Heart left ventricle (tissue), 16 donors: Measurements from ENCODE around the gene AP4M1. TPM values are rescaled to one million over a fixed set of nuclear protein-coding genes. Genes with fewer than 3 reads are reported as not detected.
A peak's percentile ranks its signal among the peaks of the same experiment; 100 is the strongest.

Experiments
- ATAC-seq, 4 donors: fragments of 200-7000 bp; cut with Tn5 transposase; one replicate each; pipeline ENCODE4 v1.9.1; 2020 to 2022; ENCODE audit warnings: moderate library complexity in 4 of 4, mild to moderate bottlenecking in 3 of 4, moderate number of reproducible peaks in 1 of 4
- DNase-seq, 5 donors: peaks; one replicate each; pipeline ENCODE4 v3.0.0-alpha.2; 2020
- H3K27ac ChIP-seq, 12 donors: fragments of 200-600 bp; sonication (generic) in 4 of 12; one replicate each; pipeline versions ENCODE4 v1.5.0 to v1.8.0; 2016 to 2022; ENCODE audit warnings: mild to moderate bottlenecking in 2 of 12
- H3K27me3 ChIP-seq, 9 donors: fragments of 200-600 bp; sonication (generic) in 2 of 9; one replicate each; pipeline versions ENCODE4 v1.5.1 to v1.8.0; 2016 to 2022; ENCODE audit warnings: mild to moderate bottlenecking in 3 of 9
- H3K36me3 ChIP-seq, 9 donors: fragments of 200-600 bp; sonication (generic) in 2 of 9; one replicate each; pipeline versions ENCODE4 v1.5.0 to v1.8.0; 2018 to 2022; ENCODE audit warnings: mild to moderate bottlenecking in 2 of 9
- H3K4me1 ChIP-seq, 12 donors: fragments of 200-600 bp; sonication (generic) in 4 of 12; one replicate each; pipeline versions ENCODE4 v1.5.0 to v1.8.0; 2016 to 2022; ENCODE audit warnings: mild to moderate bottlenecking in 3 of 12
- H3K4me3 ChIP-seq, 12 donors: fragments of 200-600 bp; sonication (generic) in 4 of 12; one replicate each; pipeline versions ENCODE4 v1.5.0 to v1.8.0; 2017 to 2022; ENCODE audit warnings: mild to moderate bottlenecking in 9 of 12, moderate library complexity in 4 of 12
- H3K9me3 ChIP-seq, 12 donors: fragments of 200-600 bp; sonication (generic) in 4 of 12; one replicate each; pipeline versions ENCODE4 v1.5.0 to v1.8.0; 2016 to 2022; ENCODE audit warnings: mild to moderate bottlenecking in 1 of 12
- POLR2A ChIP-seq, 2 donors: fragments of 450-650 bp; IDR thresholded peaks; one replicate each; pipeline ENCODE4 v1.6.1; 2017; ENCODE audit warnings: antibody characterized with exemption in 2 of 2, mild to moderate bottlenecking in 2 of 2, moderate library complexity in 2 of 2
- whole genome bisulfite sequencing, 4 donors: extraction: QIAGEN DNeasy Blood & Tissue Kit in 2 of 4; methylation state at CpG; one replicate each; pipeline versions ENCODE4 v1.1.5 to v1.1.7; 2013 to 2018; 5-methylcytosine and 5-hydroxymethylcytosine counted together
- intact Hi-C, 10 donors: fragments of 100-400 bp; cut with DNase I; formaldehyde crosslinking; loops; one replicate each; pipeline versions ENCODE4 v1.11.1 to v1.14.2; 2022
- polyA plus RNA-seq, 2 donors: library from polyadenylated mRNA; stranded (reverse); fragments of 200-250 nt; gene quantifications; one replicate each; pipeline ENCODE4 v1.2.3, GENCODE V29; 2013
- total RNA-seq, 9 donors: library from RNA; depleted of rRNA in 2 of 9; stranded (reverse); fragments of >200 nt in 2 of 9; fragmentation: NEBNext Ultra II Directional in 3 of 9; extraction: Animal tissue kit (Norgen Biotek cat#: 25700) in 3 of 9; gene quantifications; one replicate each; pipeline versions ENCODE4 v1.1.0 to v1.2.4, GENCODE V29; 2016 to 2023
- TF ChIP-seq, protein P1 (sequence below), 12 donors: fragments of 200-600 bp; sonication (generic) in 4 of 12; IDR thresholded peaks; one replicate each; pipeline versions ENCODE4 v1.5.0 to v1.8.0; 2018 to 2022; ENCODE audit warnings: antibody characterized with exemption in 12 of 12, mild to moderate bottlenecking in 5 of 12
- donor health status: ischemic (EF 13 %, LVEDD 7.1; RV severe dilation, severe dysfunction).
- donor health status: healthy with polysubstance abuse.
- donor health status: DM: no; HTN: yes; CAD: no.
- donor health status: DM: no; HTN: no; CAD: no.
- donor health status: ischemic (EF 25% LVEDD 6.9; RV normal size, moderate dysfunction).
- donor health status: ischemic (EF 25% LVEDD 5.7; RV mildly dilated, moderate dysfunction).
- donor health status: healthy.
- donor health status: DM: yes; HTN: yes; CAD: no.
- donor health status: ischemic (EF 35%, LVEDD 5.7; RV mildly dilated, moderate dysfunction).
- donor health status: nonischemic (EF 11% LVEDD 7.7; RV severe dilation, severe dysfunction).
- donor health status: DM: yes; HTN: yes; CAD: no.
- donor health status: PGD.
- donor health status: ischemic (EF 29% LVEDD 5.4; RV normal size, mild dysfunction).
- donor health status: nonischemic (EF 23%, LVEDD 6.1; RV moderate dilation, normal function).

AP4M1 gene
- total and polyA plus RNA-seq, 11 donors: 8.9 to 19.3 (median 12.3) TPM

- H3K36me3 ChIP-seq: peaks cover 0 to 87% (median 69%) of the 10 kb centered on the region in 9 donors
Measured at GRCh38 chr7:100059251-100059739, 42.1 kb upstream of the AP4M1 start.

DNA sequence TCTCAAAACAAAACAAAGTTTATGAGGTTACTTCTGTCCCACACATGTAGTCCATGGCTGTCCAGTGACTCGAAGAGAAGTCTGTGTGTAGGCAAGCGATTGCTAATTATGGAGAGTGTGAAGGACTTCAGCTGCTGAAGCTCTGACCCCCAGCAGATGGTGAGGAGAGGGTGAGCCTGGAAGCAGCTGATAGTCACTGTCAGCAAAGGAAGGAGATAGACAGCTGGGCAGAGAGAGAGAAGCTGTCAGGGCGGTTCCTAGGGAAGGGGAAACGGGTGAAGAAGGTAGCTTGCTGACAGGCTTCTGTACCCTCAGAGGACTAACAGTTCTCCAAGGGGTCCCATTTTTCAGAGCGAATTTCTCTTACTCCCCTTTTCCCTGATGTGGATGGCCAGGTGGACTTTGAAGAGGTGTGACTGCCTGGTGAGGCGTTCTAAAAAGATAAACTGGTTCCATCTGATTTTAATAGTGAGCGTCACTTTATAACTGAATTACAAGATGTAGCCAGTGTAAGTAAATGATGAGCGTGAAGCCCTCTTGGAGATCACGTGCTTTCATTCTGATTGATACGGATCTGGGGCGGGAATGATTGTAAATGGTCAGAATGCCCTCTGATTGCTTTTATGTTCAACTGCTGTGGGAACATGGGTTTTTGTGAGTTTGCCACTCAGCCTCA, 39.8 kb upstream of the AP4M1 start:
- Histone ChIP-seq H3K36me3 (peaks cover 0 to 88% (median 79%) of the 10 kb centered on the region in 9 donors), H3K9me3 (no peaks in the 10 kb centered on the region), H3K4me3 (no peak overlapping the region), H3K4me1 (peaks cover 0 to 17% (median 9%) of the 10 kb centered on the region in 12 donors), H3K27me3 (no peaks in the 10 kb centered on the region), H3K27ac (no peak overlapping the region)
- no peak for DNase-seq
- no peak for TF ChIP-seq POLR2A (IDR thresholded peaks at IDR 0.05)
- TF ChIP-seq, protein P1, sequence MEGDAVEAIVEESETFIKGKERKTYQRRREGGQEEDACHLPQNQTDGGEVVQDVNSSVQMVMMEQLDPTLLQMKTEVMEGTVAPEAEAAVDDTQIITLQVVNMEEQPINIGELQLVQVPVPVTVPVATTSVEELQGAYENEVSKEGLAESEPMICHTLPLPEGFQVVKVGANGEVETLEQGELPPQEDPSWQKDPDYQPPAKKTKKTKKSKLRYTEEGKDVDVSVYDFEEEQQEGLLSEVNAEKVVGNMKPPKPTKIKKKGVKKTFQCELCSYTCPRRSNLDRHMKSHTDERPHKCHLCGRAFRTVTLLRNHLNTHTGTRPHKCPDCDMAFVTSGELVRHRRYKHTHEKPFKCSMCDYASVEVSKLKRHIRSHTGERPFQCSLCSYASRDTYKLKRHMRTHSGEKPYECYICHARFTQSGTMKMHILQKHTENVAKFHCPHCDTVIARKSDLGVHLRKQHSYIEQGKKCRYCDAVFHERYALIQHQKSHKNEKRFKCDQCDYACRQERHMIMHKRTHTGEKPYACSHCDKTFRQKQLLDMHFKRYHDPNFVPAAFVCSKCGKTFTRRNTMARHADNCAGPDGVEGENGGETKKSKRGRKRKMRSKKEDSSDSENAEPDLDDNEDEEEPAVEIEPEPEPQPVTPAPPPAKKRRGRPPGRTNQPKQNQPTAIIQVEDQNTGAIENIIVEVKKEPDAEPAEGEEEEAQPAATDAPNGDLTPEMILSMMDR (IDR thresholded peaks at IDR 0.05): no peak
- no peak for ATAC-seq
- intact Hi-C loops: no loop called here
- WGBS, 4 donors: 91 to 93% (median 92%) methylated on average over 11 of the region's 11 CpGs

More at GRCh38 chr7:100059251-100059739, 42.1 kb upstream of the AP4M1 start:
- WGBS, 4 donors: 79 to 83% (median 81%) methylated on average over 5 of the region's 5 CpGs
- Histone ChIP-seq H3K4me3 (no peak overlapping the region), H3K4me1 (no peaks in the 10 kb centered on the region), H3K27me3 (no peaks in the 10 kb centered on the region), H3K9me3 (no peaks in the 10 kb centered on the region), H3K27ac (no peak overlapping the region)
- TF ChIP-seq POLR2A (IDR thresholded peaks at IDR 0.05): no peak
- DNase-seq (no peak), ATAC-seq (no peak)
- intact Hi-C loops: loop anchor here in 4 of 10 donors (10.0 kb wide), 2 partner anchors 64 to 144 kb away; partner anchors contain the start of gene TRIM4 (in 2 of the 4)

DNA sequence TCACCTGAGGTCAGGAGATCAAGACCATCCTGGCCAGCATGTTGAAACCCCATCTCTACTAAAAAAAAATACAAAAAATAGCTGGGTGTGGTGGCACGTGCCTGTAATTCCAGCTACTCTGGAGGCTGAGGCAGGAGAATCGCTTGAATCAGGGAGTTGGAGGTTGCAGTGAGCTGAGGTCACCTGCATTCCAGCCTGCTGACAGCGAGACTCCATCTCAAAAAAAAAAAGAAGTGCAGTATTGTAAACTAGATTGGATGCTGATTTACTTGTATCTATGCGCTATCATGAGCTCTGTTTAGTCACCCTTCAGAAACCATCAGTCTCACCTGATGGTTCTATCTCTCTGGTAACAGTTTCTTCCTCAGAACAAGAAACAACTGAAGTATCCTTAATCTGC, 38.1 kb upstream of the AP4M1 start:
- Histone ChIP-seq H3K27ac (no peak overlapping the region), H3K27me3 (no peaks in the 10 kb centered on the region), H3K9me3 (no peaks in the 10 kb centered on the region), H3K4me1 (peaks cover 0 to 17% (median 9%) of the 10 kb centered on the region in 12 donors), H3K4me3 (no peak overlapping the region), H3K36me3 (peaks cover 0 to 75% (median 62%) of the 10 kb centered on the region in 9 donors)
- DNase-seq (no peak), ATAC-seq (no peak)
- intact Hi-C loops: no loop called here
- no peak for TF ChIP-seq POLR2A (IDR thresholded peaks at IDR 0.05)
- TF ChIP-seq, protein P1 (IDR thresholded peaks at IDR 0.05): no peak
- WGBS, 4 donors: 88 to 96% (median 92%) methylated on average over 4 of the region's 4 CpGs

DNA sequence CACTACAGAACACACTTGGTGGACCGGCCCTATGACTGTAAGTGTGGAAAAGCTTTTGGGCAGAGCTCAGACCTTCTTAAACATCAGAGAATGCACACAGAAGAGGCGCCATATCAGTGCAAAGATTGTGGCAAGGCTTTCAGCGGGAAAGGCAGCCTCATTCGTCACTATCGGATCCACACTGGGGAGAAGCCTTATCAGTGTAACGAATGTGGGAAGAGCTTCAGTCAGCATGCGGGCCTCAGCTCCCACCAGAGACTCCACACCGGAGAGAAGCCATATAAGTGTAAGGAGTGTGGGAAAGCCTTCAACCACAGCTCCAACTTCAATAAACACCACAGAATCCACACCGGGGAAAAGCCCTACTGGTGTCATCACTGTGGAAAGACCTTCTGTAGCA, 37.3 kb upstream of the AP4M1 start:
- Histone ChIP-seq H3K4me3 (no peak overlapping the region), H3K36me3 (peaks cover 0 to 74% (median 56%) of the 10 kb centered on the region in 9 donors)

More for the DNA sequence above, 37.3 kb upstream of the AP4M1 start:
- H3K9me3 ChIP-seq: peaks cover 0 to 7% (median 0%) of the 10 kb centered on the region in 12 donors
- no peaks in the 10 kb centered on the region for H3K27me3 ChIP-seq
- peak overlapping the region in 1 of 12 donors; percentile 75 for H3K27ac ChIP-seq
- ATAC-seq: no peak
- intact Hi-C loops: loop anchor here in 1 of 10 donors (1.0 kb wide), 1 partner anchor 10 kb away; no protein-coding TSS in a partner anchor
- peaks cover 0 to 17% (median 9%) of the 10 kb centered on the region in 12 donors for H3K4me1 ChIP-seq
- 81 to 86% (median 83%) methylated on average over 9 of the region's 9 CpGs for WGBS, 4 donors
- TF ChIP-seq POLR2A (IDR thresholded peaks at IDR 0.05): no peak
- TF ChIP-seq, protein P1 (IDR thresholded peaks at IDR 0.05): no peak
- no peak for DNase-seq
